ENCODE results near the gene MAP3K20.

DNA sequence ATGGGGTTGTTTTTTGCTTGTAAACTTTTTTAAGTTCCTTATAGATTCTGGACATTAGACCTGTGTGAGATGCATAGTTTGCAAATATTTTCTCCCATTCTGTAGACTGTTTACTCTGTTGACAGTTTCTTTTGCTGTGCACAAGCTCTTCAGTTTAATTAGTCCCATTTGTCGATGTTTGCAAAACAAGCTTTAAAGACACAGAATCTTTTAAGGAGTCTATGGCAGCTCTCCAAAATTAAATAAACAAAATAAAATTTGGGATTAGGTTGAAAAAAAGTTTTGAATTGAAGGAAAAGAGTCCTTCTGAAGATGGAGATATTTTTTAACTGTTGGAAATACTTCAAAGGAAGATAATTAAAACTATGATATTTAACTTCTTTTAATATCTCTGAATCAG lies 88.8 kb downstream of the MAP3K20 start:
- no peak for TF ChIP-seq POLR2A (IDR thresholded peaks at IDR 0.05; ENCODE audit: low read depth, low read length)
- TF ChIP-seq POLR2AphosphoS5 (IDR thresholded peaks at IDR 0.05; ENCODE audit: low read depth, low read length), result no peak
